Chondrocyte (in vitro differentiated cells): ENCODE measurements around the gene NDUFS4. TPM values are rescaled to one million over a fixed set of nuclear protein-coding genes. Genes with fewer than 3 reads are reported as not detected.
"Not testable (repeated sequence)": the region's sequence is repeated elsewhere in the genome, so short reads cannot be mapped to it uniquely, and the experiment has no call there.

Experiments
- DNase-seq: peaks from one replicate; pipeline ENCODE4 v3.0.0; 2021; ENCODE audit warnings: mixed read lengths, low spot score
- H3K27ac Mint-ChIP-seq: one replicate; pipeline ENCODE4 v1.8.0; 2021; ENCODE audit warnings: mild to moderate bottlenecking, moderate library complexity, mixed read lengths; ENCODE audit not compliant: unreplicated experiment
- H3K27me3 Mint-ChIP-seq: 2 replicates; pipeline ENCODE4 v1.8.0; 2021; ENCODE audit warnings: low read depth, mixed read lengths
- H3K36me3 Mint-ChIP-seq: 2 replicates; pipeline ENCODE4 v1.8.0; 2021; ENCODE audit warnings: low read depth, mixed read lengths
- H3K4me1 Mint-ChIP-seq: 2 replicates; pipeline ENCODE4 v1.8.0; 2021; ENCODE audit warnings: low read depth, mild to moderate bottlenecking, mixed read lengths
- H3K4me3 Mint-ChIP-seq: one replicate; pipeline ENCODE4 v1.8.0; 2021; ENCODE audit warnings: mild to moderate bottlenecking, moderate library complexity, mixed read lengths; ENCODE audit not compliant: unreplicated experiment
- H3K9me3 Mint-ChIP-seq: 2 replicates; pipeline ENCODE4 v1.8.0; 2021; ENCODE audit warnings: low read depth, mixed read lengths
- total RNA-seq: library from RNA; stranded (reverse); gene quantifications from 3 replicates; pipeline ENCODE4 v1.2.1, GENCODE V29; 2021
- TF ChIP-seq, protein P1 (sequence below): fragments of 200-600 bp; sonication (generic); IDR thresholded peaks from 2 replicates; pipeline ENCODE4 v1.5.0; 2021; ENCODE audit warnings: antibody characterized with exemption, mild to moderate bottlenecking, moderate library complexity

Gene NDUFS4
- total RNA-seq, 1 donor from 2014 or later = 66.9 TPM

DNA sequence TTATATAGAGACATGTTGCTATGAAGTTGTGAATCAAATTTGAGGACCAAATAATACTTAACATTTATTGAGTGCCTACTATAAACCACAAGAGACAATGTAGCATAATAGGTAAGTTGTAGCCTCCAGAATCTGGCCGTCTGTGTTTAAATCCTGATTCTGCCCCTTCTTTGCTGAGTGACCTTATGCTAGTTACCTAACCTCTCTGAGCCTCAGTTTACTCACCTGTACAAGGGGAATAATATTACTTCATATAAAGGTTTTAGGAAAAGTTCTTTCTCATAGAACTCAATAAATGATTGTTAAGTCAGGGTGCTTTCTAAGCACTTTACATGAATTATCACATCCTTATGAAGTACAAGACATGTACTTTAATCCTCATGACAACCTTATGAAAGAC is 120.6 kb downstream of the NDUFS4 start:
- peaks cover 2% of the 10 kb centered on the region for H3K9me3 Mint-ChIP-seq
- H3K27ac Mint-ChIP-seq = no peak overlapping the region
- H3K27me3 Mint-ChIP-seq = no peaks in the 10 kb centered on the region
- H3K36me3 Mint-ChIP-seq = peaks cover 7% of the 10 kb centered on the region
- DNase-seq = no peak
- H3K4me1 Mint-ChIP-seq = no peaks in the 10 kb centered on the region
- TF ChIP-seq, protein P1, sequence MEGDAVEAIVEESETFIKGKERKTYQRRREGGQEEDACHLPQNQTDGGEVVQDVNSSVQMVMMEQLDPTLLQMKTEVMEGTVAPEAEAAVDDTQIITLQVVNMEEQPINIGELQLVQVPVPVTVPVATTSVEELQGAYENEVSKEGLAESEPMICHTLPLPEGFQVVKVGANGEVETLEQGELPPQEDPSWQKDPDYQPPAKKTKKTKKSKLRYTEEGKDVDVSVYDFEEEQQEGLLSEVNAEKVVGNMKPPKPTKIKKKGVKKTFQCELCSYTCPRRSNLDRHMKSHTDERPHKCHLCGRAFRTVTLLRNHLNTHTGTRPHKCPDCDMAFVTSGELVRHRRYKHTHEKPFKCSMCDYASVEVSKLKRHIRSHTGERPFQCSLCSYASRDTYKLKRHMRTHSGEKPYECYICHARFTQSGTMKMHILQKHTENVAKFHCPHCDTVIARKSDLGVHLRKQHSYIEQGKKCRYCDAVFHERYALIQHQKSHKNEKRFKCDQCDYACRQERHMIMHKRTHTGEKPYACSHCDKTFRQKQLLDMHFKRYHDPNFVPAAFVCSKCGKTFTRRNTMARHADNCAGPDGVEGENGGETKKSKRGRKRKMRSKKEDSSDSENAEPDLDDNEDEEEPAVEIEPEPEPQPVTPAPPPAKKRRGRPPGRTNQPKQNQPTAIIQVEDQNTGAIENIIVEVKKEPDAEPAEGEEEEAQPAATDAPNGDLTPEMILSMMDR = no peak
- no peak overlapping the region for H3K4me3 Mint-ChIP-seq

DNA sequence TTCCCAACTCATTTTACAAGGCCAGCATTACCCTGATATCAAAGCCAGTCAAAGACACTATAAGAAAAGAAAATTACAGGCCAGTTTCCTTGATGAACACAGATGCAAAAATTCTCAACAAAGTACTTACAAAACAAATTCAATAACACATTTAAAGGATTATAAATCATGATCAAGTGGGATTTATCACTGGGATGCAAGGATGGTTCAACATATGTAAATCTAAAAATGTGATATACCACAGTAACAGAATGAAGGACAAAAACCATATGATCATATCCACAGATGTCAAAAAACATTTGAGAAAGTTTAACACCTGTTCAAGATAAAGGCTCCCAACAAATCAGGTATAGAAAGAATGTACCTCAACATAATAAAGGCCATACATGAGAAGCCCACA is 130.6 kb downstream of the NDUFS4 start:
- Mint-ChIP-seq H3K27ac (no peak overlapping the region), H3K9me3 (peaks cover 52% of the 10 kb centered on the region), H3K27me3 (no peaks in the 10 kb centered on the region), H3K4me3 (no peak overlapping the region), H3K36me3 (peaks cover 35% of the 10 kb centered on the region), H3K4me1 (no peaks in the 10 kb centered on the region)
- DNase-seq = no peak
- TF ChIP-seq, protein P1 = no peak

DNA sequence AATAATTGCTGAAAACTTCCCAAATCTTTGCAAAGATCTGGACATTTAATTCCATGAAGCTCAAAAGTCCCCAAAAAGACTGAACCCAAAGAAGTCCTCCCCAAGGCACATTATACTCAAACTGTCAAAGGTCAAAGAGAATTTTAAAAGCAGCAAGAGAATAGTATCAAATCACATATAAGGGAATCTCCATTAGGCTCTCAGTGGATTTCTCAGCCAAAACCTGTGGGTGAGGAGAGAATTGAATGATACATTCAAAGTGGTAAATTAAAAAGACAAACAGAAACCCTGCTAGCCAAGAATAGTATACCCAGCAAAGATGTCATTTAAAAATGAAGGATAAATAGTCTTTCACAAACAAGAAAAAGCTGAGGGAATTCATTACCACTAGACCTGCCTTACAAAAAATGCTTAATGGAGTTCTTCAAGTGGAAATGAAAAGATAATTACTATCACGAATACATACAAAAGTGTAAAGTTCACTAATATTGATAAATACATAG is 134.1 kb downstream of the NDUFS4 start:
- H3K4me3 Mint-ChIP-seq = no peak overlapping the region

DNA sequence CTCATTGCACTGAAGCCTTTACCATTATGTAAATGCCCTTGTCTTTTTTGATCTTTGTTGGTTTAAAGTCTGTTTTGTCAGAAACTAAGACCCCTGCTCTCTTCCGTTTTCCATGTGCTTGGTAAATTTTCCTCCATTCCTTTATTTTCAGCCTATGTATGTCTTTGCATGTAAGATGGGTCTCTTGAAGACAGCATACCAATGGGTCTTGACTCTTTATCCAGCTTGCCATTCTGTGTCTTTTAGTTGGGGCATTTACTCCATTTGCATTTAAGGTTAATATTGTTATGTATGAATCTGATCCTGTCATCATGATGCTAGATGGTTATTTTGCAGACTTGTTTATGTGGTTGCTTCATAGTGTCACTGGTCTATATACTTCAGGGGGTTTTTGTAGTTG is 150.0 kb downstream of the NDUFS4 start:
- H3K36me3 Mint-ChIP-seq = peaks cover 16% of the 10 kb centered on the region
- H3K4me3 Mint-ChIP-seq, DNase-seq, H3K4me1 Mint-ChIP-seq, H3K27me3 Mint-ChIP-seq, H3K27ac Mint-ChIP-seq: not testable (repeated sequence)
- H3K9me3 Mint-ChIP-seq = peaks cover 42% of the 10 kb centered on the region

More for the DNA sequence above, 134.1 kb downstream of the NDUFS4 start:
- no peaks in the 10 kb centered on the region for H3K27me3 Mint-ChIP-seq
- TF ChIP-seq, protein P1 = no peak
- no peak overlapping the region for H3K27ac Mint-ChIP-seq
- H3K9me3 Mint-ChIP-seq = peaks cover 74% of the 10 kb centered on the region
- peaks cover 25% of the 10 kb centered on the region for H3K36me3 Mint-ChIP-seq
- no peaks in the 10 kb centered on the region for H3K4me1 Mint-ChIP-seq
- no peak for DNase-seq

- H3K27ac Mint-ChIP-seq = no peak overlapping the region
- peaks cover 21% of the 10 kb centered on the region for H3K36me3 Mint-ChIP-seq
- H3K27me3 Mint-ChIP-seq = peaks cover 7% of the 10 kb centered on the region
- H3K4me3 Mint-ChIP-seq = no peak overlapping the region
- TF ChIP-seq, protein P1 = no peak
- no peak for DNase-seq
- H3K4me1 Mint-ChIP-seq = no peaks in the 10 kb centered on the region
- H3K9me3 Mint-ChIP-seq = peaks cover 43% of the 10 kb centered on the region
These were observed 151.9 kb downstream of the NDUFS4 start for GRCh38 chr5:53712327-53712726.

- peaks cover 20% of the 10 kb centered on the region for H3K36me3 Mint-ChIP-seq
- H3K27me3 Mint-ChIP-seq = peaks cover 11% of the 10 kb centered on the region
- H3K9me3 Mint-ChIP-seq = peaks cover 42% of the 10 kb centered on the region
- no peak for DNase-seq
- H3K4me3 Mint-ChIP-seq = no peak overlapping the region
- no peak overlapping the region for H3K27ac Mint-ChIP-seq
- no peaks in the 10 kb centered on the region for H3K4me1 Mint-ChIP-seq
- TF ChIP-seq, protein P1 = no peak
These were observed 153.7 kb downstream of the NDUFS4 start for GRCh38 chr5:53713978-53714666.
